ENCODE results near the gene SLC27A5. TPM values are rescaled to one million over a fixed set of nuclear protein-coding genes. Genes with fewer than 3 reads are reported as not detected.

SLC27A5 gene
- total RNA-seq, 1 donor from 2014 or later: 35.8 TPM

GRCh38 chr19:58518256-58519086, 6.7 kb upstream of the SLC27A5 start:
- TF ChIP-seq CTCF (IDR thresholded peaks at IDR 0.05) (peak in 2 of 3 experiments; percentile 16 to 43), POLR2AphosphoS5 (IDR thresholded peaks at IDR 0.05; ENCODE audit: insufficient read depth in 1 of 2, low read depth in 1 of 2) (no peak)
- peaks cover 59% of the 10 kb centered on the region for H3K4me1 ChIP-seq
- H3K9me3 ChIP-seq: no peaks in the 10 kb centered on the region
- H3K4me3 ChIP-seq: peak overlapping the region; percentile 76 to 93
- H3K27ac ChIP-seq: peak overlapping the region; percentile 97
- H3K27me3 ChIP-seq: no peaks in the 10 kb centered on the region
- intact Hi-C loops (cut with DNase I): no loop called here
- DNase-seq (ENCODE audit: extremely low spot score in 2 of 2): no peak
- H3K36me3 ChIP-seq: peaks cover 0 to 18% of the 10 kb centered on the region in 2 donors

- no peak overlapping the region for H3K4me3 ChIP-seq
- intact Hi-C loops (cut with DNase I): no loop called here
- H3K36me3 ChIP-seq: peaks cover 0 to 18% of the 10 kb centered on the region in 2 donors
- DNase-seq (ENCODE audit: extremely low spot score in 2 of 2): no peak
- no peaks in the 10 kb centered on the region for H3K27me3 ChIP-seq
- H3K4me1 ChIP-seq: peaks cover 60% of the 10 kb centered on the region
- H3K9me3 ChIP-seq: no peaks in the 10 kb centered on the region
- H3K27ac ChIP-seq: no peak overlapping the region
- TF ChIP-seq POLR2AphosphoS5 (IDR thresholded peaks at IDR 0.05; ENCODE audit: insufficient read depth in 1 of 2, low read depth in 1 of 2): no peak
Measured at GRCh38 chr19:58516964-58517833, 5.4 kb upstream of the SLC27A5 start.

GRCh38 chr19:58516246-58516836, 4.5 kb upstream of the SLC27A5 start:
- Histone ChIP-seq H3K4me3 (no peak overlapping the region), H3K27ac (no peak overlapping the region), H3K4me1 (peaks cover 60% of the 10 kb centered on the region), H3K36me3 (peaks cover 0 to 18% of the 10 kb centered on the region in 2 donors), H3K27me3 (no peaks in the 10 kb centered on the region), H3K9me3 (no peaks in the 10 kb centered on the region)
- no peak for DNase-seq (ENCODE audit: extremely low spot score in 2 of 2)
- no peak for TF ChIP-seq CTCF (IDR thresholded peaks at IDR 0.05)
- TF ChIP-seq POLR2A (IDR thresholded peaks at IDR 0.05): no peak
- TF ChIP-seq POLR2AphosphoS5 (IDR thresholded peaks at IDR 0.05; ENCODE audit: insufficient read depth in 1 of 2, low read depth in 1 of 2): no peak
- intact Hi-C loops (cut with DNase I): no loop called here

GRCh38 chr19:58515259-58515658, 3.5 kb upstream of the SLC27A5 start:
- intact Hi-C loops (cut with DNase I): no loop called here
- no peak overlapping the region for H3K4me3 ChIP-seq
- no peak overlapping the region for H3K27ac ChIP-seq

More at GRCh38 chr19:58515259-58515658, 3.5 kb upstream of the SLC27A5 start:
- Histone ChIP-seq H3K27me3 (no peaks in the 10 kb centered on the region), H3K9me3 (no peaks in the 10 kb centered on the region), H3K4me1 (peaks cover 55% of the 10 kb centered on the region), H3K36me3 (peaks cover 0 to 18% of the 10 kb centered on the region in 2 donors)
- TF ChIP-seq CTCF (IDR thresholded peaks at IDR 0.05): no peak
- no peak for TF ChIP-seq POLR2AphosphoS5 (IDR thresholded peaks at IDR 0.05; ENCODE audit: insufficient read depth in 1 of 2, low read depth in 1 of 2)
- TF ChIP-seq POLR2A (IDR thresholded peaks at IDR 0.05): no peak
- DNase-seq (ENCODE audit: extremely low spot score in 2 of 2): no peak

Data from vagina (tissue), 2 donors.